ENCODE measurements around the gene DAND5. TPM values are rescaled to one million over a fixed set of nuclear protein-coding genes. Genes with fewer than 3 reads are reported as not detected.

Gene DAND5
- total and polyA plus RNA-seq, 9 donors: 0.04 to 0.23 (median 0.15) TPM; not detected in 2

GRCh38 chr19:13016628-13017305 is 47.4 kb downstream of the DAND5 start:
- peaks cover 57% of the 10 kb centered on the region for H3K27me3 ChIP-seq (ENCODE audit: control insufficient read depth, insufficient read depth, low read length)
- no peaks in the 10 kb centered on the region for H3K9me3 ChIP-seq (replicated peaks; ENCODE audit: control insufficient read depth, low read depth, low read length)
- H3K4me1 ChIP-seq (ENCODE audit: control insufficient read depth, insufficient read depth, low read length): peaks cover 93% of the 10 kb centered on the region
- H3K36me3 ChIP-seq (ENCODE audit: control insufficient read depth, insufficient read depth, low read length): peaks cover 2% of the 10 kb centered on the region
- WGBS (ENCODE audit: insufficient coverage): 20% methylated on average over 10 of the region's 22 CpGs
- H3K27ac ChIP-seq (ENCODE audit: low read length): peak overlapping the region; percentile 98
- H3K4me3 ChIP-seq (ENCODE audit: low read length): no peak overlapping the region
- DNase-seq: peak; percentile 63

GRCh38 chr19:13017306-13018034 is 48.1 kb downstream of the DAND5 start:
- H3K4me1 ChIP-seq (ENCODE audit: control insufficient read depth, insufficient read depth, low read length): peaks cover 93% of the 10 kb centered on the region
- peaks cover 50% of the 10 kb centered on the region for H3K27me3 ChIP-seq (ENCODE audit: control insufficient read depth, insufficient read depth, low read length)
- H3K36me3 ChIP-seq (ENCODE audit: control insufficient read depth, insufficient read depth, low read length): peaks cover 2% of the 10 kb centered on the region
- H3K4me3 ChIP-seq (ENCODE audit: low read length): no peak overlapping the region
- peak overlapping the region; percentile 98 for H3K27ac ChIP-seq (ENCODE audit: low read length)
- DNase-seq: peak; percentile 21
- WGBS (ENCODE audit: insufficient coverage): 15% methylated on average over 10 of the region's 14 CpGs
- no peaks in the 10 kb centered on the region for H3K9me3 ChIP-seq (replicated peaks; ENCODE audit: control insufficient read depth, low read depth, low read length)

GRCh38 chr19:13018035-13018914 is 48.9 kb downstream of the DAND5 start:
- H3K9me3 ChIP-seq (replicated peaks; ENCODE audit: control insufficient read depth, low read depth, low read length): no peaks in the 10 kb centered on the region
- WGBS (ENCODE audit: insufficient coverage): 9% methylated on average over 10 of the region's 21 CpGs
- peaks cover 91% of the 10 kb centered on the region for H3K4me1 ChIP-seq (ENCODE audit: control insufficient read depth, insufficient read depth, low read length)
- H3K27me3 ChIP-seq (ENCODE audit: control insufficient read depth, insufficient read depth, low read length): peaks cover 44% of the 10 kb centered on the region
- peak overlapping the region; percentile 98 for H3K27ac ChIP-seq (ENCODE audit: low read length)
- peaks cover 2% of the 10 kb centered on the region for H3K36me3 ChIP-seq (ENCODE audit: control insufficient read depth, insufficient read depth, low read length)
- H3K4me3 ChIP-seq (ENCODE audit: low read length): peak overlapping the region; percentile 6
- peak; percentile 90 for DNase-seq

GRCh38 chr19:13019332-13019731 is 50.0 kb downstream of the DAND5 start:
- Histone ChIP-seq H3K36me3 (ENCODE audit: control insufficient read depth, insufficient read depth, low read length) (peaks cover 2% of the 10 kb centered on the region), H3K27ac (ENCODE audit: low read length) (peak overlapping the region; percentile 98), H3K27me3 (ENCODE audit: control insufficient read depth, insufficient read depth, low read length) (peaks cover 38% of the 10 kb centered on the region), H3K9me3 (replicated peaks; ENCODE audit: control insufficient read depth, low read depth, low read length) (no peaks in the 10 kb centered on the region), H3K4me1 (ENCODE audit: control insufficient read depth, insufficient read depth, low read length) (peaks cover 85% of the 10 kb centered on the region), H3K4me3 (ENCODE audit: low read length) (no peak overlapping the region)
- WGBS (ENCODE audit: insufficient coverage): 36% methylated on average over 2 of the region's 4 CpGs
- no peak for DNase-seq

- Histone ChIP-seq H3K9me3 (replicated peaks; ENCODE audit: control insufficient read depth, low read depth, low read length) (no peaks in the 10 kb centered on the region), H3K27ac (ENCODE audit: low read length) (peak overlapping the region; percentile 98), H3K36me3 (ENCODE audit: control insufficient read depth, insufficient read depth, low read length) (peaks cover 3% of the 10 kb centered on the region), H3K27me3 (ENCODE audit: control insufficient read depth, insufficient read depth, low read length) (peaks cover 39% of the 10 kb centered on the region), H3K4me3 (ENCODE audit: low read length) (no peak overlapping the region), H3K4me1 (ENCODE audit: control insufficient read depth, insufficient read depth, low read length) (peaks cover 86% of the 10 kb centered on the region)
- peak; percentile 22 for DNase-seq
- 33% methylated on average over 3 of the region's 7 CpGs for WGBS (ENCODE audit: insufficient coverage)
Measured at GRCh38 chr19:13020002-13020414, 50.6 kb downstream of the DAND5 start.

GRCh38 chr19:13022111-13022858 is 52.9 kb downstream of the DAND5 start:
- Histone ChIP-seq H3K4me1 (ENCODE audit: control insufficient read depth, insufficient read depth, low read length) (peaks cover 86% of the 10 kb centered on the region), H3K36me3 (ENCODE audit: control insufficient read depth, insufficient read depth, low read length) (peaks cover 16% of the 10 kb centered on the region), H3K9me3 (replicated peaks; ENCODE audit: control insufficient read depth, low read depth, low read length) (no peaks in the 10 kb centered on the region), H3K27ac (ENCODE audit: low read length) (peak overlapping the region; percentile 98), H3K4me3 (ENCODE audit: low read length) (peak overlapping the region; percentile 34), H3K27me3 (ENCODE audit: control insufficient read depth, insufficient read depth, low read length) (peaks cover 21% of the 10 kb centered on the region)
- DNase-seq: peak; percentile 66
- WGBS (ENCODE audit: insufficient coverage): 10% methylated on average over 13 of the region's 22 CpGs

GRCh38 chr19:13022859-13023636 is 53.7 kb downstream of the DAND5 start:
- 2% methylated on average over 12 of the region's 30 CpGs for WGBS (ENCODE audit: insufficient coverage)
- Histone ChIP-seq H3K27me3 (ENCODE audit: control insufficient read depth, insufficient read depth, low read length) (peaks cover 19% of the 10 kb centered on the region), H3K27ac (ENCODE audit: low read length) (peak overlapping the region; percentile 98), H3K4me1 (ENCODE audit: control insufficient read depth, insufficient read depth, low read length) (peaks cover 86% of the 10 kb centered on the region), H3K9me3 (replicated peaks; ENCODE audit: control insufficient read depth, low read depth, low read length) (no peaks in the 10 kb centered on the region), H3K36me3 (ENCODE audit: control insufficient read depth, insufficient read depth, low read length) (peaks cover 23% of the 10 kb centered on the region), H3K4me3 (ENCODE audit: low read length) (peak overlapping the region; percentile 34)
- peak; percentile 99 for DNase-seq

- Histone ChIP-seq H3K4me3 (ENCODE audit: low read length) (peak overlapping the region; percentile 34), H3K9me3 (replicated peaks; ENCODE audit: control insufficient read depth, low read depth, low read length) (no peaks in the 10 kb centered on the region), H3K27ac (ENCODE audit: low read length) (peak overlapping the region; percentile 98), H3K4me1 (ENCODE audit: control insufficient read depth, insufficient read depth, low read length) (peaks cover 85% of the 10 kb centered on the region), H3K27me3 (ENCODE audit: control insufficient read depth, insufficient read depth, low read length) (peaks cover 19% of the 10 kb centered on the region), H3K36me3 (ENCODE audit: control insufficient read depth, insufficient read depth, low read length) (peaks cover 29% of the 10 kb centered on the region)
- DNase-seq: peak; percentile 87
- WGBS (ENCODE audit: insufficient coverage): no CpG with 5 or more reads among the region's 8 CpGs
Measured at GRCh38 chr19:13023656-13024055, 54.3 kb downstream of the DAND5 start.
